Lung (tissue), 12 donors: ENCODE results near the gene TBC1D1. TPM values are rescaled to one million over a fixed set of nuclear protein-coding genes. Genes with fewer than 3 reads are reported as not detected.

Source experiments
- ATAC-seq: fragments of 200-7000 bp; cut with Tn5 transposase; one replicate; pipeline ENCODE4 v1.9.1; 2020; ENCODE audit warnings: moderate number of reproducible peaks; ENCODE audit not compliant: insufficient read depth, low FRiP score
- DNase-seq, 3 donors: peaks; one replicate each; pipeline ENCODE4 v3.0.0-alpha.2; 2013 to 2017
- H3K27ac ChIP-seq, 2 donors: one replicate each; pipeline ENCODE4 v1.5.1; 2013; ENCODE audit warnings: mild to moderate bottlenecking in 2 of 2, moderate library complexity in 2 of 2, control low read depth in 1 of 2, inconsistent platforms in 1 of 2, low read depth in 1 of 2, low read length in 1 of 2
- H3K27me3 ChIP-seq, 3 donors: one replicate each; pipeline ENCODE4 v1.5.1; 2013; ENCODE audit warnings: low read length in 2 of 3; ENCODE audit not compliant: control insufficient read depth in 3 of 3, insufficient read depth in 3 of 3
- H3K36me3 ChIP-seq, 4 donors: one replicate each; pipeline ENCODE4 v1.5.1; 2013; ENCODE audit warnings: low read length in 4 of 4, mild to moderate bottlenecking in 1 of 4, moderate library complexity in 1 of 4; ENCODE audit not compliant: control insufficient read depth in 4 of 4, insufficient read depth in 4 of 4
- H3K4me1 ChIP-seq, 5 donors: one replicate each; pipeline ENCODE4 v1.5.1; 2013; ENCODE audit warnings: low read length in 5 of 5, mild to moderate bottlenecking in 2 of 5, moderate library complexity in 1 of 5; ENCODE audit not compliant: control insufficient read depth in 5 of 5, insufficient read depth in 5 of 5
- H3K4me3 ChIP-seq: one replicate; pipeline ENCODE4 v1.5.1; 2013; ENCODE audit warnings: mild to moderate bottlenecking, control low read depth, moderate library complexity
- H3K9ac ChIP-seq, 2 donors: one replicate each; pipeline ENCODE4 v1.5.1; 2013; ENCODE audit warnings: low read length in 2 of 2, control low read depth in 1 of 2; ENCODE audit not compliant: insufficient read depth in 1 of 2
- H3K9me3 ChIP-seq, 4 donors: one replicate each; pipeline ENCODE4 v1.5.1; 2013; ENCODE audit warnings: low read length in 3 of 4, mild to moderate bottlenecking in 1 of 4, moderate library complexity in 1 of 4; ENCODE audit not compliant: control insufficient read depth in 4 of 4, insufficient read depth in 3 of 4
- CTCF ChIP-seq: IDR thresholded peaks from 2 replicates; pipeline ENCODE4 v1.5.1; 2012; ENCODE audit warnings: mild to moderate bottlenecking; ENCODE audit errors: control extremely low read depth, extremely low read depth
- WGBS, 2 donors: extraction: QIAGEN DNeasy Blood & Tissue Kit; methylation state at CpG; one replicate each; pipeline ENCODE4 v1.1.7; 2013; 5-methylcytosine and 5-hydroxymethylcytosine counted together
- polyA plus RNA-seq, 2 donors: library from polyadenylated mRNA; stranded (reverse); fragments of 200-250 nt; gene quantifications; one replicate each; pipeline ENCODE4 v1.2.1, GENCODE V29; 2013
- total RNA-seq, 2 donors: library from RNA; depleted of rRNA in 1 of 2; stranded (reverse); fragments of >200 nt in 1 of 2; gene quantifications; one replicate each; pipeline ENCODE4 v1.2.1, GENCODE V29; 2014 to 2021
- donor health status: control.
- donor health status: control.
- donor health status: Bipolar disorder and iron deficiency.
- donor health status: healthy.
- donor health status: DM: yes; HTN: yes; CAD: no.

The TBC1D1 gene
- total and polyA plus RNA-seq, 4 donors: 23.6 to 71.1 (median 43.9) TPM

GRCh38 chr4:38154681-38155588 lies 264.1 kb downstream of the TBC1D1 start:
- peak; percentile 77 for ATAC-seq
- H3K4me3 ChIP-seq: no peak overlapping the region

GRCh38 chr4:38155589-38156294 lies 264.9 kb downstream of the TBC1D1 start:
- ATAC-seq (no peak), DNase-seq (no peak)
- H3K27me3 ChIP-seq: no peaks in the 10 kb centered on the region
- H3K36me3 ChIP-seq: no peaks in the 10 kb centered on the region
- H3K4me1 ChIP-seq: peaks cover 0 to 24% (median 9%) of the 10 kb centered on the region in 5 donors
- H3K9ac ChIP-seq: peak overlapping the region in 1 of 2 donors; percentile 26
- H3K4me3 ChIP-seq: no peak overlapping the region
- H3K27ac ChIP-seq: peak overlapping the region in 1 of 2 donors; percentile 20
- WGBS, 2 donors: 79 to 80% methylated on average over 7 of the region's 7 CpGs
- no peaks in the 10 kb centered on the region for H3K9me3 ChIP-seq
- no peak for TF ChIP-seq CTCF

More at GRCh38 chr4:38154681-38155588, 264.1 kb downstream of the TBC1D1 start:
- no peak for TF ChIP-seq CTCF
- Histone ChIP-seq H3K27ac (peak overlapping the region in 1 of 2 donors; percentile 43), H3K36me3 (no peaks in the 10 kb centered on the region), H3K9ac (no peak overlapping the region), H3K4me1 (peaks cover 0 to 31% (median 16%) of the 10 kb centered on the region in 5 donors), H3K27me3 (no peaks in the 10 kb centered on the region), H3K9me3 (no peaks in the 10 kb centered on the region)
- WGBS, 2 donors: 49 to 64% methylated on average over 17 of the region's 17 CpGs
- DNase-seq: no peak

- Histone ChIP-seq H3K4me1 (peaks cover 0 to 29% (median 8%) of the 10 kb centered on the region in 5 donors), H3K4me3 (no peak overlapping the region), H3K27ac (no peak overlapping the region)
Measured at GRCh38 chr4:38157592-38157991, 266.7 kb downstream of the TBC1D1 start.

More at GRCh38 chr4:38157592-38157991, 266.7 kb downstream of the TBC1D1 start:
- no peak for TF ChIP-seq CTCF
- no peaks in the 10 kb centered on the region for H3K36me3 ChIP-seq
- no peaks in the 10 kb centered on the region for H3K27me3 ChIP-seq
- 51 to 71% methylated on average over 1 of the region's 1 CpG for WGBS, 2 donors
- no peaks in the 10 kb centered on the region for H3K9me3 ChIP-seq
- DNase-seq: no peak
- ATAC-seq: no peak
- H3K9ac ChIP-seq: no peak overlapping the region
